ENCODE measurements around the gene MSLN.

MSLN gene

DNA sequence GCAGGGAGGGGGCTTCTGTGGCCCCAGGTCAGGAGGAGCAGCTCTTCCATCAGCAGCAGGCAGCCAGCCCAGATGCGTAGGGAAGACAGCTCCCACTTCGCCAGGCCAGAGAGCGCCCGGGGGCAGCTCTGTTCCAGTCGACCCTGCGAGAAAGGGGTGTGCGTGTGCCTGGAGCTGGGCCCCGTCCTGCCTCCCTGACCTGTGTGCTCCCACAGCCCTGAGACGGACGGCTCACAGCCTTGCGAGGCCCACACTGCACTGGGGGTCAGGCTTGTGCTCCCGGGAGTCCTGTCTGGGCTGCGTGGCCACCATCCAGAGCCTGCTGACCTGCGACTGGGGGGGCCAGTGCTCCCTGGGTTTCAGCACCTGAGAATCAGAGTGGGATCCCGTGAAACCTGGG lies 469 bp upstream of the MSLN start:
- Histone ChIP-seq H3K9ac (ENCODE audit: low read depth in 1 of 2, low read length in 2 of 2) (no peak overlapping the region), H3K9me3 (ENCODE audit: control insufficient read depth in 1 of 2, low read length in 2 of 2) (no peaks in the 10 kb centered on the region), H3K27ac (ENCODE audit: low read depth, low read length) (no peak overlapping the region), H3K4me3 (ENCODE audit: low read depth in 1 of 2, low read length in 2 of 2) (no peak overlapping the region), H3K27me3 (ENCODE audit: control insufficient read depth in 1 of 2, insufficient read depth in 2 of 2, low read length in 2 of 2) (peaks cover 3% of the 10 kb centered on the region in 2 donors), H3K4me1 (ENCODE audit: control insufficient read depth in 1 of 2, insufficient read depth in 2 of 2, low read length in 2 of 2) (peaks cover 11 to 14% of the 10 kb centered on the region in 2 donors), H3K36me3 (ENCODE audit: control insufficient read depth in 1 of 2, insufficient read depth in 2 of 2, low read length in 2 of 2) (no peaks in the 10 kb centered on the region)

- peaks cover 11 to 14% of the 10 kb centered on the region in 2 donors for H3K4me1 ChIP-seq (ENCODE audit: control insufficient read depth in 1 of 2, insufficient read depth in 2 of 2, low read length in 2 of 2)
- peaks cover 0 to 3% of the 10 kb centered on the region in 2 donors for H3K27me3 ChIP-seq (ENCODE audit: control insufficient read depth in 1 of 2, insufficient read depth in 2 of 2, low read length in 2 of 2)
- no peaks in the 10 kb centered on the region for H3K36me3 ChIP-seq (ENCODE audit: control insufficient read depth in 1 of 2, insufficient read depth in 2 of 2, low read length in 2 of 2)
- H3K9me3 ChIP-seq (ENCODE audit: control insufficient read depth in 1 of 2, low read length in 2 of 2), result no peaks in the 10 kb centered on the region
- no peak overlapping the region for H3K4me3 ChIP-seq (ENCODE audit: low read depth in 1 of 2, low read length in 2 of 2)
- H3K27ac ChIP-seq (ENCODE audit: low read depth, low read length), result no peak overlapping the region
- no peak overlapping the region for H3K9ac ChIP-seq (ENCODE audit: low read depth in 1 of 2, low read length in 2 of 2)
Observed at GRCh38 chr16:761625-762513, 1.3 kb downstream of the MSLN start.

DNA sequence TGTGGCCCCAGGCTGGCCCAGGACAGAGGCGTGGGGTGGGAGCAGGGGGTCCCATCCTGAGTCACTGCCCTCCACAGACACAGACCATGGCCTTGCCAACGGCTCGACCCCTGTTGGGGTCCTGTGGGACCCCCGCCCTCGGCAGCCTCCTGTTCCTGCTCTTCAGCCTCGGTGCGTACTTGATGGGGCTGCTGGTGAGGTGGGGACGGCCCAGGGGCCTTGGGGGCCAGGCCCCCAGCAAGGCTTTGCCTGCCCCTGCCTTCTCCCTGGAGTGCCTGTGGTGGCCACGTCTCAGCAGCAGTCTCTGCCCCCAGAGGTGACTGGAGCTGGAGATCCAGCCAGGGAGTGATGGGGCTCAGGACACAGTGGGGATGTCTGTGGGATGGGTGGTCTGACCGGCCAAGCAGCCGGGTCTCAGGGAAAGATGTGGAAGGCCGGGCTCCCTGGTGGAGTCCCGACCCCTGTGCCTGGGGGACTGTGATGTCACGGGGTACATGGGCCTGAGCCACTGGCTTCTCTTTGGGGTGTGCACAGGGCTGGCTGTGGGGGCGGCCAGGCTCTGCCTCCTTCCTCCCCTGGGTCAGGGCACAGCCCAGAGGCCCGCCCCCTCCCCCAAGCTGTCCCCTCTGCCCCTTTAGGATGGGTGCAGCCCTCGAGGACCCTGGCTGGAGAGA lies 2.2 kb downstream of the MSLN start:
- H3K9me3 ChIP-seq (ENCODE audit: control insufficient read depth in 1 of 2, low read length in 2 of 2), result no peaks in the 10 kb centered on the region
- no peaks in the 10 kb centered on the region for H3K36me3 ChIP-seq (ENCODE audit: control insufficient read depth in 1 of 2, insufficient read depth in 2 of 2, low read length in 2 of 2)
- no peak overlapping the region for H3K4me3 ChIP-seq (ENCODE audit: low read depth in 1 of 2, low read length in 2 of 2)
- no peak overlapping the region for H3K9ac ChIP-seq (ENCODE audit: low read depth in 1 of 2, low read length in 2 of 2)
- H3K27me3 ChIP-seq (ENCODE audit: control insufficient read depth in 1 of 2, insufficient read depth in 2 of 2, low read length in 2 of 2), result peaks cover 0 to 3% of the 10 kb centered on the region in 2 donors
- H3K27ac ChIP-seq (ENCODE audit: low read depth, low read length), result no peak overlapping the region
- peaks cover 11 to 14% of the 10 kb centered on the region in 2 donors for H3K4me1 ChIP-seq (ENCODE audit: control insufficient read depth in 1 of 2, insufficient read depth in 2 of 2, low read length in 2 of 2)

- Histone ChIP-seq H3K9ac (ENCODE audit: low read depth in 1 of 2, low read length in 2 of 2) (no peak overlapping the region), H3K4me1 (ENCODE audit: control insufficient read depth in 1 of 2, insufficient read depth in 2 of 2, low read length in 2 of 2) (peaks cover 11 to 14% of the 10 kb centered on the region in 2 donors), H3K36me3 (ENCODE audit: control insufficient read depth in 1 of 2, insufficient read depth in 2 of 2, low read length in 2 of 2) (no peaks in the 10 kb centered on the region), H3K9me3 (ENCODE audit: control insufficient read depth in 1 of 2, low read length in 2 of 2) (no peaks in the 10 kb centered on the region), H3K4me3 (ENCODE audit: low read depth in 1 of 2, low read length in 2 of 2) (no peak overlapping the region), H3K27ac (ENCODE audit: low read depth, low read length) (no peak overlapping the region), H3K27me3 (ENCODE audit: control insufficient read depth in 1 of 2, insufficient read depth in 2 of 2, low read length in 2 of 2) (peaks cover 0 to 3% of the 10 kb centered on the region in 2 donors)
Observed at GRCh38 chr16:763369-764183, 3.0 kb downstream of the MSLN start.

DNA sequence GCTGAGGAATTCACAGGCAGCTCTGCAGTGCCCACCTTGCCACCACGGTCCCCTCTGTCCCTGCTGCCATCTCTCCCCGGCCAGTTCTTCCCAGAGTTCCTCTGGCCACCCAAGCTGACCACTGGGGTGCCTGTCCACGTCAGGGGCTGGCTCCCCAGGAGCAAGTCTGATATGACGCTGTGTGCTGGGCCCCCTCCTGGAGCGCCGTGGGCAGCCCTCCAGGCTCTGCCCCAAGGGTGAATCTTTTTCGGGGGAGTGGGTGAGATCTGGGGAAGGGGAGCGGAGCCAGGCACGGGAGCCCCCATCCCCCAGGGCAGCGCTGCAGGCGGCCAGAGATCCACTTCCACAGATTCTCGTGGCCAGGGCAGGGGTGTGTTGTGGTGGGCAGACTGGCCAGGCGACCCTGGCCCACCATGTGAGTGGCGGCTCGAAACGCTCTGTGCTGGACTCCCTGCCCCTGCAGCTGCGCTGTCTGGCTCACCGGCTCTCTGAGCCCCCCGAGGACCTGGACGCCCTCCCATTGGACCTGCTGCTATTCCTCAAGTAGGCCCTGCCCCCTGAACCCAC lies 3.7 kb downstream of the MSLN start:
- no peak overlapping the region for H3K9ac ChIP-seq (ENCODE audit: low read depth in 1 of 2, low read length in 2 of 2)
- no peak overlapping the region for H3K27ac ChIP-seq (ENCODE audit: low read depth, low read length)
- no peaks in the 10 kb centered on the region for H3K36me3 ChIP-seq (ENCODE audit: control insufficient read depth in 1 of 2, insufficient read depth in 2 of 2, low read length in 2 of 2)
- no peak overlapping the region for H3K4me3 ChIP-seq (ENCODE audit: low read depth in 1 of 2, low read length in 2 of 2)
- H3K27me3 ChIP-seq (ENCODE audit: control insufficient read depth in 1 of 2, insufficient read depth in 2 of 2, low read length in 2 of 2), result peaks cover 0 to 3% of the 10 kb centered on the region in 2 donors
- H3K9me3 ChIP-seq (ENCODE audit: control insufficient read depth in 1 of 2, low read length in 2 of 2), result no peaks in the 10 kb centered on the region
- H3K4me1 ChIP-seq (ENCODE audit: control insufficient read depth in 1 of 2, insufficient read depth in 2 of 2, low read length in 2 of 2), result peaks cover 11 to 14% of the 10 kb centered on the region in 2 donors

DNA sequence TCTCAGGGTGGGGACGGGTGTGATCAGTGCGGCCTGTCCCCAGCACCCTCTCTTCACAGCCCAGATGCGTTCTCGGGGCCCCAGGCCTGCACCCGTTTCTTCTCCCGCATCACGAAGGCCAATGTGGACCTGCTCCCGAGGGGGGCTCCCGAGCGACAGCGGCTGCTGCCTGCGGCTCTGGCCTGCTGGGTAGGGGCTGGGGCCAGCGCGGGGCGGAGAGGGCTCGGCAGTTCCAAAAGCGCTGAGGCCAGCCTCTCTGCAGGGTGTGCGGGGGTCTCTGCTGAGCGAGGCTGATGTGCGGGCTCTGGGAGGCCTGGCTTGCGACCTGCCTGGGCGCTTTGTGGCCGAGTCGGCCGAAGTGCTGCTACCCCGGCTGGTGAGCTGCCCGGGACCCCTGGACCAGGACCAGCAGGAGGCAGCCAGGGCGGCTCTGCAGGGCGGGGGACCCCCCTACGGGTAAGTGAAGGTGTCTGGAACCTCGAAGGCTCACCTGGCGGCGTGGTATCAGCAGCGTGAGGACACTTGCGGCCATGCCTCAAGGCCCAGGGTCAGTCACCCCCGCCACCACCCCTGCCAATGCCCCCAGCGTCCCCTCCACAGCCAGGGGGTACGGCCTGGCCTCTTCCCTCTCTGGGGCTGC lies 4.4 kb downstream of the MSLN start:
- Histone ChIP-seq H3K9me3 (ENCODE audit: control insufficient read depth in 1 of 2, low read length in 2 of 2) (no peaks in the 10 kb centered on the region), H3K27ac (ENCODE audit: low read depth, low read length) (no peak overlapping the region), H3K4me3 (ENCODE audit: low read depth in 1 of 2, low read length in 2 of 2) (no peak overlapping the region), H3K9ac (ENCODE audit: low read depth in 1 of 2, low read length in 2 of 2) (no peak overlapping the region), H3K4me1 (ENCODE audit: control insufficient read depth in 1 of 2, insufficient read depth in 2 of 2, low read length in 2 of 2) (peaks cover 11 to 14% of the 10 kb centered on the region in 2 donors), H3K36me3 (ENCODE audit: control insufficient read depth in 1 of 2, insufficient read depth in 2 of 2, low read length in 2 of 2) (no peaks in the 10 kb centered on the region), H3K27me3 (ENCODE audit: control insufficient read depth in 1 of 2, insufficient read depth in 2 of 2, low read length in 2 of 2) (peaks cover 0 to 3% of the 10 kb centered on the region in 2 donors)

DNA sequence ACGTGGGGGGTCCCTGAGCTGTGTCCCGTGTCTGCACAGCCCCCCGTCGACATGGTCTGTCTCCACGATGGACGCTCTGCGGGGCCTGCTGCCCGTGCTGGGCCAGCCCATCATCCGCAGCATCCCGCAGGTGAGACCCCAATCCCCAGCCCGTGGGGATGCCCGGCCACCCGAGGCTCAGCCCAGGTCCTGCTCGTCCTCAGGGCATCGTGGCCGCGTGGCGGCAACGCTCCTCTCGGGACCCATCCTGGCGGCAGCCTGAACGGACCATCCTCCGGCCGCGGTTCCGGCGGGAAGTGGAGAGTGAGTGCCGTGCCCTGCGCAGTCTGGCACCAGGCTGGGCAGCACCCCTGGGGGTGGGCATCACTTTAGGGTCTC lies 4.9 kb downstream of the MSLN start:
- H3K4me3 ChIP-seq (ENCODE audit: low read depth in 1 of 2, low read length in 2 of 2), result no peak overlapping the region
- H3K4me1 ChIP-seq (ENCODE audit: control insufficient read depth in 1 of 2, insufficient read depth in 2 of 2, low read length in 2 of 2), result peaks cover 10 to 14% of the 10 kb centered on the region in 2 donors
- no peak overlapping the region for H3K27ac ChIP-seq (ENCODE audit: low read depth, low read length)
- H3K9me3 ChIP-seq (ENCODE audit: control insufficient read depth in 1 of 2, low read length in 2 of 2), result no peaks in the 10 kb centered on the region
- no peaks in the 10 kb centered on the region for H3K36me3 ChIP-seq (ENCODE audit: control insufficient read depth in 1 of 2, insufficient read depth in 2 of 2, low read length in 2 of 2)
- peaks cover 0 to 3% of the 10 kb centered on the region in 2 donors for H3K27me3 ChIP-seq (ENCODE audit: control insufficient read depth in 1 of 2, insufficient read depth in 2 of 2, low read length in 2 of 2)
- no peak overlapping the region for H3K9ac ChIP-seq (ENCODE audit: low read depth in 1 of 2, low read length in 2 of 2)

DNA sequence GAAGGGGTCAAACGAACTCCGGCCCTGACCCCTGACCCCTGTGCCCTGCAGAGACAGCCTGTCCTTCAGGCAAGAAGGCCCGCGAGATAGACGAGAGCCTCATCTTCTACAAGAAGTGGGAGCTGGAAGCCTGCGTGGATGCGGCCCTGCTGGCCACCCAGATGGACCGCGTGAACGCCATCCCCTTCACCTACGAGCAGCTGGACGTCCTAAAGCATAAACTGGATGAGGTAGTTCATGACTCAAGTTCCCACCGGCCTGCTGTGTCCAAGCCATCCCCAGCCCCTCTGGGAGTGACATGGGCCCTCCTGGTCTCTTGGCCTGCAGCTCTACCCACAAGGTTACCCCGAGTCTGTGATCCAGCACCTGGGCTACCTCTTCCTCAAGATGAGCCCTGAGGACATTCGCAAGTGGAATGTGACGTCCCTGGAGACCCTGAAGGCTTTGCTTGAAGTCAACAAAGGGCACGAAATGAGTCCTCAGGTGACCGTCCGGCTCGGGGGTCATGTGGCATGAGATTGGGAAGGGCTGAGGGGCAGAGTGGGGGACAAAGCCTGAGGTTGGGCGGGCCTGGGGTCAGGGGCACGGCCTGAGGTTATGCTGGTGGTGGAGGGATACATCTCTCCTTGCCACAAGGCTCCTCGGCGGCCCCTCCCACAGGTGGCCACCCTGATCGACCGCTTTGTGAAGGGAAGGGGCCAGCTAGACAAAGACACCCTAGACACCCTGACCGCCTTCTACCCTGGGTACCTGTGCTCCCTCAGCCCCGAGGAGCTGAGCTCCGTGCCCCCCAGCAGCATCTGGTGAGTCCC lies 5.7 kb downstream of the MSLN start:
- peaks cover 4 to 9% of the 10 kb centered on the region in 2 donors for H3K4me1 ChIP-seq (ENCODE audit: control insufficient read depth in 1 of 2, insufficient read depth in 2 of 2, low read length in 2 of 2)

More for the DNA sequence above, 5.7 kb downstream of the MSLN start:
- peaks cover 0 to 3% of the 10 kb centered on the region in 2 donors for H3K27me3 ChIP-seq (ENCODE audit: control insufficient read depth in 1 of 2, insufficient read depth in 2 of 2, low read length in 2 of 2)
- H3K9ac ChIP-seq (ENCODE audit: low read depth in 1 of 2, low read length in 2 of 2), result no peak overlapping the region
- H3K9me3 ChIP-seq (ENCODE audit: control insufficient read depth in 1 of 2, low read length in 2 of 2), result no peaks in the 10 kb centered on the region
- no peaks in the 10 kb centered on the region for H3K36me3 ChIP-seq (ENCODE audit: control insufficient read depth in 1 of 2, insufficient read depth in 2 of 2, low read length in 2 of 2)
- no peak overlapping the region for H3K27ac ChIP-seq (ENCODE audit: low read depth, low read length)
- H3K4me3 ChIP-seq (ENCODE audit: low read depth in 1 of 2, low read length in 2 of 2), result no peak overlapping the region

Data from duodenal mucosa (tissue), 2 donors.